Measurements from ENCODE around the gene IGFBPL1. TPM values are rescaled to one million over a fixed set of nuclear protein-coding genes. Genes with fewer than 3 reads are reported as not detected.
"Not testable (repeated sequence)": the region's sequence is repeated elsewhere in the genome, so short reads cannot be mapped to it uniquely, and the experiment has no call there.

Gene IGFBPL1, protein sequence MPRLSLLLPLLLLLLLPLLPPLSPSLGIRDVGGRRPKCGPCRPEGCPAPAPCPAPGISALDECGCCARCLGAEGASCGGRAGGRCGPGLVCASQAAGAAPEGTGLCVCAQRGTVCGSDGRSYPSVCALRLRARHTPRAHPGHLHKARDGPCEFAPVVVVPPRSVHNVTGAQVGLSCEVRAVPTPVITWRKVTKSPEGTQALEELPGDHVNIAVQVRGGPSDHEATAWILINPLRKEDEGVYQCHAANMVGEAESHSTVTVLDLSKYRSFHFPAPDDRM
- total RNA-seq (2021) (not detected in 2 replicates), Bru-seq, nascent RNA (percentile 8 among the genes with signal in this experiment), BruChase-seq, experiment 1, labeled RNA remaining after a 2-hour chase (not detected), BruChase-seq, experiment 2, labeled RNA remaining after a 6-hour chase (percentile 3 among the genes with signal in this experiment)
- long read RNA-seq = 0 reads

DNA sequence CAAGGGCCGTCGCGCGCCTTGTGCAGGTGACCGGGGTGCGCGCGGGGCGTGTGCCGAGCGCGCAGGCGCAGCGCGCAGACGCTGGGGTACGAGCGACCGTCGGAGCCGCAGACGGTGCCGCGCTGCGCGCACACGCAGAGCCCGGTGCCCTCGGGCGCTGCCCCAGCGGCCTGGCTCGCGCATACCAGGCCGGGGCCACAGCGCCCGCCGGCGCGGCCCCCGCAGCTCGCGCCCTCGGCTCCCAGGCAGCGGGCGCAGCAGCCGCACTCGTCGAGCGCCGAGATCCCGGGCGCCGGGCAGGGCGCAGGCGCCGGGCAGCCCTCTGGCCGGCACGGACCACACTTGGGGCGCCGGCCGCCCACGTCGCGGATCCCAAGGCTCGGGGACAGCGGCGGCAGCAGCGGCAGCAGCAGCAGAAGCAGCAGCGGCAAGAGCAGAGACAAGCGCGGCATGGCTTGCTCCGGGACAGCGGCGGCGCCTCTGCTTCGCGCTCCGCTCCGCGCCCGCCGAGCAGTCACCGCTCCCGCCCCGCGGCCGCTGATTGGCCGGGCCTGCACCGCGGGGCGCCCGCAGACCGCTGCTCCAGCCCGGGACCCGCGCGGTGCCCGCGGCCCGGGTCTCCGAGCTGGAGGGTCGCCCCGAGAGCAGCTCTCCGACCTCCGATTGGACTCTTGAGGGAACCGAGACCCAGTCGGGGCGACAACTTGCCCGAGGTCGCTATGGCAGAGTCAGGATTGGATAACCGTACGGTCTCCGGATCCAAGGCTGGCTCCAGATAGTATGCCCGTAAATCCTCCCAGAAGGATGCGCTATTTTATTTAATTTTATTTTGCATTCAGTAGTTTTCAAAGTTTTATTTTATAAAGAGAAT is at the start of gene IGFBPL1:
Gene IGFBPL1, minus strand, starts transcription at position 482 of the 871 bp plus-strand sequence. Its CDS starts 30 bp downstream, at position 452.
- POLR2A ChIA-PET (ENCODE audit: unreplicated experiment) = no interaction called here
- no peak within 1 kb of the TSS for H3K4me3 ChIP-seq
- TF ChIP-seq, protein P1, sequence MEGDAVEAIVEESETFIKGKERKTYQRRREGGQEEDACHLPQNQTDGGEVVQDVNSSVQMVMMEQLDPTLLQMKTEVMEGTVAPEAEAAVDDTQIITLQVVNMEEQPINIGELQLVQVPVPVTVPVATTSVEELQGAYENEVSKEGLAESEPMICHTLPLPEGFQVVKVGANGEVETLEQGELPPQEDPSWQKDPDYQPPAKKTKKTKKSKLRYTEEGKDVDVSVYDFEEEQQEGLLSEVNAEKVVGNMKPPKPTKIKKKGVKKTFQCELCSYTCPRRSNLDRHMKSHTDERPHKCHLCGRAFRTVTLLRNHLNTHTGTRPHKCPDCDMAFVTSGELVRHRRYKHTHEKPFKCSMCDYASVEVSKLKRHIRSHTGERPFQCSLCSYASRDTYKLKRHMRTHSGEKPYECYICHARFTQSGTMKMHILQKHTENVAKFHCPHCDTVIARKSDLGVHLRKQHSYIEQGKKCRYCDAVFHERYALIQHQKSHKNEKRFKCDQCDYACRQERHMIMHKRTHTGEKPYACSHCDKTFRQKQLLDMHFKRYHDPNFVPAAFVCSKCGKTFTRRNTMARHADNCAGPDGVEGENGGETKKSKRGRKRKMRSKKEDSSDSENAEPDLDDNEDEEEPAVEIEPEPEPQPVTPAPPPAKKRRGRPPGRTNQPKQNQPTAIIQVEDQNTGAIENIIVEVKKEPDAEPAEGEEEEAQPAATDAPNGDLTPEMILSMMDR (conservative IDR thresholded peaks at IDR 0.05) = no peak
- no peak for TF ChIP-seq EZH2 (IDR thresholded peaks at IDR 0.05; ENCODE audit: low read depth)
- no peaks in the 10 kb centered on the region for H3K9me2 ChIP-seq (ENCODE audit: insufficient read depth)
- H3K27ac ChIP-seq = no peak within 1 kb of the TSS
- H3K4me2 ChIP-seq = no peak within 1 kb of the TSS
- no peaks in the 10 kb centered on the region for H3K4me1 ChIP-seq (replicated peaks; ENCODE audit: insufficient read depth)
- no peak for DNase-seq
- H3K79me2 ChIP-seq (ENCODE audit: low read depth) = no peaks in the 10 kb centered on the region
- H3K9me3 ChIP-seq (ENCODE audit: insufficient read depth, low read depth) = no peaks in the 10 kb centered on the region
- no peaks in the 10 kb centered on the region for H3K27me3 ChIP-seq (ENCODE audit: insufficient read depth, low read depth)
- CTCF ChIA-PET = no interaction called here
- no peaks in the 10 kb centered on the region for H4K20me1 ChIP-seq (ENCODE audit: insufficient read depth)
- no TSS peak for BruUV-seq (replicated peaks)
- intact Hi-C loops (cut with micrococcal nuclease; ENCODE audit: unreplicated experiment) = no loop called here
- no peak within 1 kb of the TSS for H2AFZ ChIP-seq
- H3F3A ChIP-seq (ENCODE audit: insufficient read depth, low read depth) = no peaks in the 10 kb centered on the region
- no peaks in the 10 kb centered on the region for H3K36me3 ChIP-seq (ENCODE audit: low read depth)

DNA sequence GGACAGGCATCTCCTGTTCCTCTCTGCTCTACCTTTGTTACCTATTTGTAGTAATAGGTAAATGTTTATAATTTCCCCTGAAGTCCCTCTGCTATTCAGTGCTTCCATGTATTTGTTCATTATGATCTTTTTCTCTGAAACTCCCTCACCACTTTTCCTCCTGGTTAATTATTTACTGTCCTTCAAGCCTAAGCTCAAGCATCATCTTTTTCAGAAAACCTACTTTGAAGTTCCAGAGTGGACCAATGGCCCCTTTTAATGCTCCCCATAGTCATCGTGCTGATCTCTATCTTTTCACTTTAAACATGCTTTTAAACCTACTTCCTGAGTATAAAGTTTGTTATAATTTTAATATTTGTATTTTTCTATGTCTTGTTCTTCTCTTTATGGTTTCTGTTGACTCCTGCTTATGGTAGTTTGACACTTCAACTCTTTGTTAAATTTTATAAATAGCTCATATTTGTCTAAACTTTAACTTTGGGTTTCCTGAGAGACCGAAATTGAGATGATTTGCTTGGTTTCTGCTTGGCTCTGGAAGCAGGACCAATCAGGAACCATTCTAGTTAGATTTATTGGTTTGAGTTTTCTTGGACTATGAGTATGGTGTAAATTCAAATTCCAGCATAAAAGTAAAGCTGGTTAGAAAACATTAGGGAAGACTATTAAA is 48.5 kb upstream of the IGFBPL1 start:
- H3K9me3 ChIP-seq (ENCODE audit: insufficient read depth, low read depth); H3K79me2 ChIP-seq (ENCODE audit: low read depth); H3K27ac ChIP-seq; CTCF ChIA-PET; H2AFZ ChIP-seq; H3K4me1 ChIP-seq (replicated peaks; ENCODE audit: insufficient read depth); H3F3A ChIP-seq (ENCODE audit: insufficient read depth, low read depth); H3K9me2 ChIP-seq (ENCODE audit: insufficient read depth); H3K36me3 ChIP-seq (ENCODE audit: low read depth); intact Hi-C loops (cut with micrococcal nuclease; ENCODE audit: unreplicated experiment); POLR2A ChIA-PET (ENCODE audit: unreplicated experiment); H4K20me1 ChIP-seq (ENCODE audit: insufficient read depth); H3K27me3 ChIP-seq (ENCODE audit: insufficient read depth, low read depth); DNase-seq; H3K4me2 ChIP-seq; BruUV-seq (replicated peaks); H3K4me3 ChIP-seq: not testable (repeated sequence)

DNA sequence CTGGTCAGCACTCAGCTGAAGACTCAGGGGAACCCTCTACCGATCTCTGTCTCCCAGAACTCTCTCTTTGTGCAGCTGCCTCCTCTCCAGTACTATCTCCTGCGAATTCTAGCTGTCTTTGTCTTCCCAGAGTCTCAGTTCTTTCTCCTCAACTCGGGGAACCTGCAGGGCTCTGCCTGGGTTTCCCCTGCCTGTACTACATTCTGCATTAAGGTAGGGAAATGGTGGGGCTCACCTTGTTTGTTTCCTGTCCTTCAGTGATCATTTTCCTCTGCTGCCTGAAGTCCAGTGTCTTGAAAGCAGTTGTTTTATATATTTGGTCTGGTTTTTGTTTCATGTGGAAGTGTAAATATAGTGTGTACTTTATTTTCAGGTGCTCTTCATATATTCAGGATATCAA is 43.1 kb upstream of the IGFBPL1 start:
- BruUV-seq (replicated peaks) = no TSS peak
- DNase-seq = no peak
- no peaks in the 10 kb centered on the region for H3K4me1 ChIP-seq (replicated peaks; ENCODE audit: insufficient read depth)
- H3K27me3 ChIP-seq (ENCODE audit: insufficient read depth, low read depth) = no peaks in the 10 kb centered on the region
- H3K9me3 ChIP-seq (ENCODE audit: insufficient read depth, low read depth) = no peaks in the 10 kb centered on the region
- intact Hi-C loops (cut with micrococcal nuclease; ENCODE audit: unreplicated experiment) = no loop called here
- H3F3A ChIP-seq (ENCODE audit: insufficient read depth, low read depth) = no peaks in the 10 kb centered on the region
- H3K36me3 ChIP-seq (ENCODE audit: low read depth) = no peaks in the 10 kb centered on the region
- no peak overlapping the region for H3K27ac ChIP-seq
- H3K9me2 ChIP-seq (ENCODE audit: insufficient read depth) = no peaks in the 10 kb centered on the region
- no peak overlapping the region for H2AFZ ChIP-seq
- ChIA-PET CTCF (no interaction called here), POLR2A (ENCODE audit: unreplicated experiment) (no interaction called here)
- no peak overlapping the region for H3K4me2 ChIP-seq
- no peaks in the 10 kb centered on the region for H4K20me1 ChIP-seq (ENCODE audit: insufficient read depth)
- H3K79me2 ChIP-seq (ENCODE audit: low read depth) = no peaks in the 10 kb centered on the region
- TF ChIP-seq, protein P1 (conservative IDR thresholded peaks at IDR 0.05) = no peak
- no peak for TF ChIP-seq EZH2 (IDR thresholded peaks at IDR 0.05; ENCODE audit: low read depth)
- H3K4me3 ChIP-seq = no peak overlapping the region

Measured in PC-9 (cell line).